Measurements from ENCODE around the gene RBM48.
"Not testable (repeated sequence)": the region's sequence is repeated elsewhere in the genome, so short reads cannot be mapped to it uniquely, and the experiment has no call there.

The RBM48 gene

DNA sequence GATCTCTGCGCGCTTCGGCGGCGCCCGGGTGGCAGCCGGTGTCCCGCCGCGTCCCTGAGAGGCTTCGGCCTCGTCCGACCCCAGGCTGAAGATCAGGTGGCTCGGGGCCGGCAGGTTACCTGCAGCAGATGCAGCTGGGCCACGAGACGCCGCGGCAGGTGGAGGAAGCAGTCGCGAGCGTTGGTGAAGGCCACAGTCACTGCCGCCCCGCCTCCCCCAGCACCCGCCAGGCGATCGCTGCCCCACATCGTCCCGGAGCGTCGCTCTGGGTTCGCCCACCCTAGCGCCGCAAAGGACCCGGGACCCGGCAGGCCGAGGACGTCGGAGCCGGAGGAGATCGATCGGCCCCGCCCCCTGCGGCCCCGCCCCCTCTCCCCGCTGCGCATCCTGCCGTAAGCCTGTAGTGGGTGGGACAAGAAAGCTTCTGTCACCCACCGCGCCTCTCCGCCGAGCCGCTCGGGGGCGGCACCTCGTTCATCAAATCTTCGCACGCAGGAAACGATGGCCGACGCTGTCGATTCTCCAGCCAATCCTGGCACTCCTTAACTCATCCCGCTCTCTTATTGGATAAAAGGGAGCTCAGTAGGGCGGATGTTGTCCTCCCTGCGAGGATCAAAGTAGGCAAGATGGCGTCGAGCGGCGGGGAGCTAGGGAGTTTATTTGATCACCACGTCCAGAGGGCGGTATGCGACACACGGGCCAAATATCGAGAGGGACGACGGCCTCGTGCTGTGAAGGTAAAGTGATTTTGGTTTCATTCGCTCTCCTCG is at the start of gene RBM48, which contains the start of gene PEX1:
Gene RBM48 (plus strand): TSS at position 608 of the 770 bp plus-strand sequence. CDS start 19 bp downstream, at position 627.
Gene PEX1 (minus strand): TSS at position 333 of the 770 bp plus-strand sequence. CDS start 85 bp downstream, at position 248.
- DNase-seq, result peak; percentile 93 to 94

DNA sequence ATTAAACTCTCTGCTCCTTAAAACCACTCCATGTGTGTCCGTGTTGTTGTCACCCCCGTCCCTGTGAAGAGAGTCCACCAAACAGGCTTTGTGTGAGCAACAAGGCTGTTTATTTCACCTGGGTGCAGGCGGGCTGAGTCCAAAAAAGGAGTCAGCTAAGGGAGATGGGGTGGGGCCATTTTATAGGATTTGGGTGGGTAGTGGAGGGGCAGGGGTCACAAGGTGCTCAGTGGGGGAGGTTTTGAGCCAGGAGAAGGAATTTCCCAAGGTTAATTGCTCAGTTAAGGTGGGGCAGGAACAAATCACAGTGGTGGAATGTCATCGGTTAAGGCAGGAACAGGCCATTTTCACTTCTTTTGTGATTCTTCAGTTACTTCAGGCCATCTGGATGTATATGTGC is 49.4 kb upstream of the RBM48 start:
- DNase-seq, result not testable (repeated sequence)

DNA sequence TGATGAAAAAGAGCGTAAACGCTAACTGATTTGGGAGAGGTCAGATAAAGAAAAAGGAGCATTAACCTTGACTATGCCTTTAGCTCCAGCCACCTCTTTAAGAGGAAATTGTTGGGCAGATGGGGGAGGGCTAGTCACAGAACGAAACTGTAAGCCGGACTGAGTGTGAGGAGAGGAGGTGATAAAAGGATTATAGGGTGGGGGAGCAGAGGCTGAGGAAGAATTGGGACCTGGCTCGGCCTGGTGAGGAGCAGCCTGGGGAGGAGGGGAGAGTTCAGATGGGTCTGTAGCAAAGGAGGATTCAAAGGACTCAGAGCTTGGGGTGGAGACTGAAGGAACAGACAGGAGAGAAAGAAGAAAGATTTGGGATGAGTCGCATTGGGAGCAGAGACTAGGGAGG is 45.0 kb upstream of the RBM48 start:
- DNase-seq, result not testable (repeated sequence)

DNA sequence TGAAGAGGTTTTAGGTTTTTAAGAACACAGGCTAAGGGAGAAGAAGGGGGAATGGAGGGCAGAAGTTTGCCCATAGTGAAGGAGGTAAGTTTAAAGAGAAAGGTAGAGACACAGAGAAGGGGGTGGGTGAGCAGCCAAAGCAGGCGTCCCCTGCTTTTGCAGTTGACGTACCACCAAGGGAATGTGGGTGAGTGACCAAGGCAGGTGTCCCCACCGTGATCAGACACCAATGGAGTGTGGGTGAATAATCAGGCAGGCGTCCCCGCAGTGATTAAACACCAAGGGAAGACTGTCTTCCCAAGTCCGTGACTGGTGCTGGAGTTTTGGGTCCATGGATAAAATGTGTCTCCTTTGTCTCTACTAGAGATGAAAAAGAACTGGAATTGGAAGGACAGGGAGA is 44.4 kb upstream of the RBM48 start:
- not testable (repeated sequence) for DNase-seq

DNA sequence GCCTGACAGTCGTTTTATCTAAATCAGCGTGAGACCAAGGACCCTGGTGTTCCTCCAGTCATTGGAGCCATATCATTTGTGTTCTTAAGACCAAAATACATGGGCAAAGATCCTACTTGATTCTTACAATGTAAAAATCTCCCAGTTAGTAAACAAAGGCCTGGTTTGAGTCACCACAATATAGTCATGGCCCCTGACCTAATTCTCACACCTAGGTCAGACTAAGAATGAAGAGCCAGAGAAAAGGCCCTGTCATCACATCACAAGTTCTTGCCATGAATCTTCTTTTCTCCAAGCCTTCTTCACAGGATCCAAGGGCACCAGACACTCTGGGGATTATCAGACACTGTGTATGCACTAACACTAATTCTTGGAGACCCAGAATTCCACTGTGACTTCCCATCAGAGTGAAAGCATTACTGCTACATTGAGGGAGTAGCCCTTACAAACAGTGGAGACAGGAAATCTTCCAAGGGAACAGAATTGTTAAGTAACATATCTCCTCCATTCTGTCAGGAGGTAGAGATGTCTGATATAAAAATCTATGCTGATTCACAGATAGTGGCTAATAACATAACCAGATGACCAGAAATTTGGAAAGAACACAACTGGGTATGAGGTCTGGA is 43.2 kb upstream of the RBM48 start:
- DNase-seq, result no peak

DNA sequence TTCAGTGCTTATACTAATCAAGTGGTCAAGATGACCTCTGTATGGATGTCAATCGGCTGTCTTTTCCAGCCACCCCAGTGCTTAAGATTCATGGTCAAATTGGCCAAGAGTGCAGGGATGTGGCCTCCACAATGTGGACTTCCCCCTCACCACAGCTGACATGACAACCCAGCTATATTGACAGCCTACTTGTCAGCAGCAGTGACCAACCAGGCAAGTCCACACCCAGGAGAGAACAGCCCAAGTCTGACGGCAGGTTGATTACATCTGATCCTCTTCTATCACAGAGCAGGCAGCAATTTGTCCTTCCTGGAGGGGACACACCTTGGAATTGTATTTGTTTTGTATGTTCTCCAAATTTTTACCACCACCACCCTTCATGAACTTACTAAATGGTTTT is 42.6 kb upstream of the RBM48 start:
- DNase-seq, result no peak

DNA sequence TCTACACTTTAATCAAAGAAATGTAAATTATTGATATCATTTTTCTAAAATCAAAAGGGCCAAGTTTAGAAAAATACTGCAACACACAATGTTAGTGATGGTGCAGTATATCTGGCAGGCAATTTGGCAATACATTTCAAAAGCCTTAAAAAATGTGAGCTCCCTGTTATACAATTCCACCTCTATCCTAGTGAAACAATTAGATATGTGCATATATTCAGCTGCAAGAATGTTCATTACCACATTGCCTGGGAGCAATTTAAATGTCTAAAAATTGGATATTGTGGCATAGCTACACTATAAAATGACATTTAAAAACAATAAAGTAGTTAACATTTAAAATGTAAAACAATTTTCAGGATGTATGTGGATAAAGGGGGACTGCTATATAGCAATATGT is 40.8 kb upstream of the RBM48 start:
- no peak for DNase-seq

DNA sequence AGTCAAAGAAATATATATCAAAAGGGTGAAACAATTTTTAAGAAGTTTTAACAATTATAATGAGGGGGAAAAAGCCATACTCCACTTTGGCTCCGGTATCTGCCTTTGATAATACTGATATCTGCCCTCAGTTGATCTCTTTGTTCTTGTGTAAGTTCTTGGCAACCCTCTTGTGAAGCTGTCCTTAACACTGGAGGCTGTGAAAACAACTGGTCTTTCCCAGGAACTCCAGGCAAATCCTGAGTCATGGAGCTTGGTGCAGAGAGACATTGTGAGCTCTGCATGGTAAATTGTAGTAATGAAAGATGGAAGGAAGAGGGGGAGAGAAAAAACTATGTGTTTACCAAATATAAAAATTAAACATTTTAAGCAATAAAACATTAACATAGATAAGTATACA is 39.0 kb upstream of the RBM48 start:
- no peak for DNase-seq

DNA sequence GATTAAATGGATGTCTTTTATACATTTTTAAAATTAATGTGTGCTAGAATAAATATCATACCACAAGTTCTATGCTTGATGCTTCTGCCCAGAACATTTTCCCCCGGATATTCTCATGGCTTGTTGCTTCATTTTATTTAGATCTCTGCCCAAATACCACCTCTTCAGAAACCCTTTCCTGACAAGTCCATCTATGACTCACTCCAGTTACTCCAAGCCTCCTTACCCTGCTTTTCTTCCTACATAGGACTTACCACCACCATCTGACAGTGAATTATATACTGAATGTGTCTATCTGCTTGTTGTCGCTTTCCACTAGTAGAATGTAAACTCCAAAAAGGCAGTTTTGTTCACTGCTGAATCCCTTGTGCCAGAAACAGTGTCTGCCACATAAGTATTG is 31.7 kb upstream of the RBM48 start:
- DNase-seq, result no peak

DNA sequence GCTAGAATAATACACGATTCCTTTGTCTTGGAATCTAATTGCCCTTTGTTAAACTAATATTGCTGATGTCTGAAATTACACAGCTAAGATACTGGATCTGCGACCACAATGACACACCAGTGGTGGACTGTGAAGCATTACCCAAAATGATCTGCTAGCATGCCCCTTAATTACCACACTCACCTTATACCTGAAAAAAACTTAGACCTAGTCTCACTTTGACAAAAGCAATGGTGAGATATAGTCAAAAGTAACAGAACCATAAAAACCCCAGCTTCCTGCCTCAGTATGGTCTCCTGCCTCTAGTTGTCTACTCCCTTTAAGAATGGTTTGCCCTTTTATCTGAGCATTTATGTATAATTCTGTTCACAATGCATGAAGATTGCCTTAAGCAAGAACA is 30.0 kb upstream of the RBM48 start:
- DNase-seq, result no peak

DNA sequence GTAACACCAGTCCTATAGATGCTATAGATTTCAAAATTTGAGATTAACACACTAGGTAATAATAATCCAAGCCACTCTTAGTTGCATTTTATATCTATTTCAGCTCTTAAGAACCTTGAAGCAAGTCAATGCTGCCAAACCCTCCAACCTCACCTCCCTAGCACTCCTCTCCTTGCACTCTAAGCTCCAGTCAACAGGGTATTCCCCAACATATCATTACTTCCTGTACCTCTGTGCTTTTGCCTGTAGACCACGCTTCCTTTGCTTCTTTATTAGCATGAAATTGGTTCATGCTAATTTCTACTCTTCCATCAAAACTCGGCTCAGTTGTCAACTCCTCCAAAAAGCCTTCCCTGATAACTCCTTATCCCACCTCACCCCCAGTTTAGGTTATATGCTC is 24.8 kb upstream of the RBM48 start:
- DNase-seq, result no peak

DNA sequence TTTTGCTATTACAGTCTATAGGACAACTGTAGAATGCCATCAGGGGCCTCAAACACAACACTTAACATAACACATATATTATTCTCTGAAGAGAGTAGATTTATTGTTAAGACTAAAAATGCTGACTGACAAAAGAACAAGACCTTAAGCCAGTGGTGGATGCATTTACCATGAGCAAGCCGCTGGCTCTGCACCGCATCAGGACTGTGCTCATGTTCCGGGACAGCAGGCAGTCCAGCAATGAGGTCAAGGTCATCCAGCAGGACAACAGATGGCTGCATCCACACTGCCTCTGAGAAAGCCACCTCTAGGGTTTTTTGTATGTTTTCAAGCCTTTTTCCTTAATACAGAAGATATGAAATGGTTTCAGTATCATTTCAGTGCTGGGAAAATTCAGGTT is 24.0 kb upstream of the RBM48 start:
- no peak for DNase-seq

DNA sequence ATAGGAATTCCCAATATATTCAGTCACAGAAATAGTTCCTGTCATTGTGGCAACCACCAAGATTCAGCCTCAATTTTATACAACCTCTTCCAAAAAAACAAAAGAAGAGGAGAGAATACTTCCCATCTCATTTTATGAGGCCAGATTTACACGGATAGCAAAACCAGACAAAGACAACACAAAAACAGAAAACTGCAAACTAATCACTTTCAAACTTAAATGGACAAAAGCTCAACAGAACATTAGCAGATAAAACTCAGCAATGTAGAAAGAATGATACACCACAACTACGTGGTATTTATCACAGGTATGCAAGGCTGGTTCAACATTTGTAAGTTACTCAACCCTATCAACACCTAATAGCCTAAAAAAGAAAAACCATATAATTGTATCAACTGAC is 22.2 kb upstream of the RBM48 start:
- no peak for DNase-seq

DNA sequence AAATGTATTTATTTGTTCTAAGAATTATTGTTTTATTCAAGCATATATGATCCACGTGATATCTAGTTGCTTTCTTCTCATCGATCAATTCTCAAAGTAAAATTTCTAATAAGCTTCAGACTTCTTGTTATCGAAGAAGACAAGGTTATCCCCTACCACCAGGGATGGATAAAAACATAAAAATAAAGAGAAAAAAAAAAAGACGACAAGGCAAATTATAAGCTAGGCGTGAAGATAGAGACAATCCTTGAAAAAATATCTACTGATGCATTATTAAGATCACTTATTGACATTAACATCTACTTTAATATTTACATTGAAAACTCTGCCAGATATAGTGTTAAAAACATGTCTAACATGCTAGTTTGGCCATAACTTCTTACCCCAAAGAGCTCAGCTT is 19.6 kb upstream of the RBM48 start:
- no peak for DNase-seq

DNA sequence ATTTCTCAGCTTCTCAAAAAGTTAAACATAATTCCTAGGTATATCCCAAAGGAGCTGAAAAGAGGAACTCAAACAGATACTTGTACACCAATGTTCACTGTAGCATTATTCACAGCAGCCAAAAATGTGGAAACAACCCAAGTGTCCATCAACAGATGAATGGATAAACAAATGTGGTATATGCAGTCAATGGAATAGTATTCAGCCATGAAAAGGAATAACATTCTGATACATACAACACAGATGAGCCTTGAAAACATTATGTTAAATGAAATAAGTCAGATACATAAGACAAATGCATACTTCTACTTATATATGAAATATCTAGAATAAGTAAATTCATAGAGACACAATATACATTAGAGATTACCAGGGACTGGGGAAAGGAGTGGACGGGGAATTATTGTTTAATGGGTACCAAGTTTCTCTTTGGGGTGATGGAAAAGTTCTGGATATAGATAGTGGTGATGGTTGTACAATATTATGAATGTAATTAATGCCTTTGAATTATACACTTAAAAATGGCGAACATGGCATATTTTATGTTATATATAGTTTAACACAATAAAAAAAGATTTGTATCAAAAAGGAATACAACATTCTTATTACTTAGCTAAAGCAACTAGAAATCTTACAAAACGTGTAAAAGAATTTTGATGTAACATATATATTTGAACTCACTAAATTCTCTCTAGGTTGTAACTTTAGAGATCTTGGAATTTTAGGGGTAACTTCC is 15.3 kb upstream of the RBM48 start:
- no peak for DNase-seq

DNA sequence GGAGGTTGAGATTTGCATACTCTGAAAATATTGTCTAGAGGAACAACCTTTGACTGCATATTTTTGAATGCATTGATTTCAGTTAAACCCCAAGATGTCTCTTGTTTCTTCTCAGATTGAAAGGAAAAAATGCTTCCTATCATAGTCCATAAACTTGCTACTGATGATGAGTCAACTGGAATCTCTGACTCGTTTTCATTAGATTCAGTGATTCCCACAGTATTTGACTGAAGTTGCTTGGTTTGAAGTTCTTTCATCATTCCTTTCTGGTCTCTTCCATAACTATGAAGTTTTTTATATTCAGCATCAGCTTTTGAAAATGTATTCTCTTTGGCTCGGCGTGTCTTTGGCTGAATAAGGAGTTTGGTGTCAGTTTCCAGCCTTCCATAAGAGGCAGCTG is 11.0 kb upstream of the RBM48 start:
- DNase-seq, result no peak

DNA sequence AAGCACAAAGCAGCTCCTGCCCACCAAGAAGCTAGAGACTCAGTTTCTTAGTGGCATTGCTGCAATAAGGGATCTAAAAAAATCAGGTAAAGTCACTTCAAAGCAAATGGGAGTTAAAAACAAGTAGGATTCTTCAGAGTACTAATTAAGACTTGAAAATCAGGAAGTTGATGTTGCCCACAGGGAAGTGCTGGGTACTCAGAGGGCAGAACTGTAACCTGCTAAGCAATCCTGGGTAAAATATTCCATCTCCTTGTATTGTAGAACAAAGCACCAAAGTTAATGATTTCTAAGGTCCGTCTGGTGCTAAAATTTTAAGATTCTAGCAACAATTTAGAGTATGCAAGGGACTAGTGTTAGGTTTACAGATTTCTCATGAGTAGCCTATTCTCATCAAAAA is 8.6 kb upstream of the RBM48 start:
- DNase-seq, result no peak

DNA sequence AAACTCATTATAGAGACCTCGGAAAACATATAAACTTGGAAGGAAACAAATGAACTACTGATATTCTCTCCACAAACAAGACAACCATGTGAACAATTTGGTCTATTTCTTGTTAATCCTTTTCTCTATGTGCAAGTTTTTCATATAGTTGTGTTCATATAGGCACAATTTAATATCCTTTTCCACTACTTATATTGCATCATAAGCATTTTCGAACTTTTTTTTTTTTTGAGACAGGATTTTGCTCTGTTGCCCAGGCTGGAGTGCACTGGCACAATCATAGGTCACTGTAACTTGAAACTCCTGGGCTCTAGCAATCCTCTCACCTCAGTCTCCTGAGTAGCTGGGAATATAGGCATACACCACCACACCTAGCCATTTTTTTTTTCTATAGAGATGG is 5.5 kb upstream of the RBM48 start:
- no peak for DNase-seq

DNA sequence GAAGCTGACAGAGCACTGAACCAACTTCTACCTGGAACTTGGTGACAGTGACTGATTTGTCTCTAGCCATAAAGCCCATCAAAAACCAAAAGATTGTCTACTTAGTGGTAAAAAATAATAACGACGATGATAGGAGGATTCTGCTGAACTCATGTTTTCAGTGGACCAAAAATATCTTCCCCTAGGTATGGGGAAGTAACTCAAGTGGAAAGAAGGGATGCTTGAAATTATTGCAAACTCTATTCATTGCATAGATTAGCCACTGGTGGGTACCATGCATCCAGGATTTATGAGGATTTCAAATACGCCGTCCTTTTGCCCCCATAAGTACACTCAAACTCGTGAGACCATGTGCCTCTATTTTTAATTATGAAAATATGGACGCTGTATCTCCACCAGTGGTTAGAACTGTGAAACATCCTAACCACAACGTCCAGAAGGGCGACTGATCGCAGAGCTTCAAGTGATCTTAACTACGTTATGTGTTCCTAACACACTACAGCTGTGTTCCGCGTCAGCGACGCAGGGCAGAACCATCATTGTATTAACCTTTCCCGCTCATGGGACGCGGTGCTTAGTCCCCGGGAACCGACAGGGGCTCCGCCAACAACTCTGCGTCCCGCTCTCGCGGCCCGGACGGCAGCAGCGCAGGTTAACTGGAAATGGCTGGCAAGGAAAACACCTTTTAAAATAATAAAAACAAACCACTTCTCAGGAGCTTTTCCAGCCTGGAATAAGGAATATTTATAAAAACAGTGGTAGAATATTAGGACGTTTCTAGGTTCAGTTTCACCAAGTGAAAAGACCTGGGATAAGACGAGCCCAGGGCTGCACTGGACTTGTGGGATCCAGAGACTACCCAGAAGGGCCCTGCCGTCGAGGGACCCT is 1.1 kb upstream of the RBM48 start:
- DNase-seq, result peak; percentile 42 to 44

DNA sequence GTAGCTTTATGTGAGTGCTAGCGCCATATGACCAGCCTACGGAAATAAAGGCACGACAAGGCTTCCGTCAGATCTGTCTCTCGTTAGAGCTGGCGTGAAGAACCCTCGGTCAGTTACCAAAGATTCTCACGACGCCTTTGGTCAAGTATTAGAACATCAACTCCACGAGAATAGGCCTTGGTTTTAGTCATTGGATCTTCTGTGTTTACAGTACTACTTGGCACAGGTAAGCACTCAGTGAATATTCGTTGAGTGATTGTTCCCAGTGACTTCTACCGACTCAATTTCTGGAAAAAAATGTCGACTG is 316 bp downstream of the RBM48 start:
- DNase-seq, result no peak

DNA sequence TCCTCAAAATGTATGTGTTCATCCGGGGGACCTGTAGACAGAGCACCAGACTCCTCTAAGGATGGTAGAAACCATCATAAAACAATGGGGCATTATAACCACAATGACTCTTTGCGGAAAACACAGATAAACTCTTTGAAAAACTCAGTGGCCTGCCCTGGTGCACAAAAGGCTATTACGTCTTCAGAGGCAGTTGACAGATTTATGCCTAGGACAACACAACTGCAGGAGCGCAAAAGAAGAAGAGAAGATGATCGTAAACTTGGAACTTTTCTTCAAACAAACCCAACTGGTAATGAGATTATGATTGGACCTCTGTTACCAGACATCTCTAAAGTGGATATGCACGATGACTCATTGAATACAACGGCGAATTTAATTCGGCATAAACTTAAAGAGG is 6.0 kb downstream of the RBM48 start:
- no peak for DNase-seq

DNA sequence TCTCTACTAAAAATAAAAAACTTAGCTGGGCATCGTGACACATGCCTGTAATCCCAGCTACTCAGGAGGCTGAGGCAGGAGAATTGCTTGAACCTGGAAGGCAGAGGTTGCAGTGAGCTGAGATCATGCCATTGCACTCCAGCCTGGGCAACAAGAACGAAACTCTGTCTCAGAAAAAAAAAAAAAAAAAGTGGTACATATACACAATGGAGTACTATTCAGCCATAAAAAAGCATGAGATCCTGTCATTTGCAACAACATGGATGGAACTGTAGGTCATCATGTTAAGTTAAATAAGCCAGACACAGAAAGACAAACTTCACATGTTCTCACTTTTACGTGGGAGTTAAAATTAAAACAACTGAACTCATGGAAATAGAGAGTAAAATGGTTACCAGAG is 14.9 kb downstream of the RBM48 start:
- not testable (repeated sequence) for DNase-seq

DNA sequence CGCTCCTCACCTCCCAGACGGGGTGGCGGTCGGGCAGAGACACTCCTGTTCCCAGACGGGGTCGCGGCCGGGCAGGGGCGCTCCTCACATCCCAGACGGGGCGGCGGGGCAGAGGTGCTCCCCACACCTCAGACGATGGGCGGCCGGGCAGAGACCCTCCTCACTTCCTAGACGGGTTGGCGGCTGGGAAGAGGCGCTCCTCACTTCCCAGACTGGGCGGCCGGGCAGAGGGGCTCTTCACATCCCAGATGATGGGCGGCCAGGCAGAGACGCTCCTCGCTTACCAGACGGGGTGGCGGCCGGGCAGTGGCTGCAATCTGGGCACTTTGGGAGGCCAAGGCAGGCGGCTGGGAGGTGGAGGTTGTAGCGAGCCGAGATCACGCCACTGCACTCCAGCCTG is 16.5 kb downstream of the RBM48 start:
- DNase-seq, result not testable (repeated sequence)
